Loucy (cell line): ENCODE results near the gene NELFE.
"Not testable (repeated sequence)": the region's sequence is repeated elsewhere in the genome, so short reads cannot be mapped to it uniquely, and the experiment has no call there.

Experiments used
- H2AFZ ChIP-seq: fragments of 200-600 bp; sonication (generic); 2 replicates; pipeline ENCODE4 v1.6.0; 2016; ENCODE audit warnings: antibody characterized with exemption, mild to moderate bottlenecking, low read length, moderate library complexity
- H3F3A ChIP-seq: fragments of 200-600 bp; 2 replicates; pipeline ENCODE4 v1.6.0; 2016; ENCODE audit warnings: antibody characterized with exemption, low read depth, mild to moderate bottlenecking
- H3K27me3 ChIP-seq: fragments of 200-600 bp; sonication (generic); 2 replicates; pipeline ENCODE4 v1.6.1; 2014; ENCODE audit warnings: low read length, mild to moderate bottlenecking; ENCODE audit not compliant: insufficient read depth, poor library complexity, severe bottlenecking
- H3K36me3 ChIP-seq: fragments of 200-600 bp; sonication (generic); 2 replicates; pipeline ENCODE4 v1.6.1; 2016; ENCODE audit warnings: low read length; ENCODE audit not compliant: insufficient read depth
- H3K4me1 ChIP-seq: fragments of 200-600 bp; sonication (generic); 2 replicates; pipeline ENCODE4 v1.5.1; 2014; ENCODE audit warnings: low read length, mild to moderate bottlenecking; ENCODE audit not compliant: insufficient read depth, poor library complexity, severe bottlenecking
- H3K4me2 ChIP-seq: fragments of 200-600 bp; sonication (generic); 2 replicates; pipeline ENCODE4 v1.6.0; 2014; ENCODE audit warnings: antibody characterized with exemption, low read length, low read depth, mild to moderate bottlenecking; ENCODE audit not compliant: poor library complexity, severe bottlenecking
- H3K4me3 ChIP-seq: fragments of 200-600 bp; sonication (generic); 2 replicates; pipeline ENCODE4 v1.5.1; 2014; ENCODE audit warnings: low read length, mild to moderate bottlenecking, mixed read lengths; ENCODE audit not compliant: poor library complexity, severe bottlenecking
- H3K79me2 ChIP-seq: fragments of 200-600 bp; sonication (generic); 2 replicates; pipeline ENCODE4 v1.6.1; 2014; ENCODE audit warnings: low read length; ENCODE audit not compliant: insufficient read depth
- H3K9ac ChIP-seq: fragments of 200-600 bp; sonication (generic); 2 replicates; pipeline ENCODE4 v1.6.0; 2014; ENCODE audit warnings: mild to moderate bottlenecking, low read depth, low read length, moderate library complexity; ENCODE audit not compliant: poor library complexity, severe bottlenecking
- H3K9me2 ChIP-seq: fragments of 200-600 bp; sonication (generic); replicated peaks from 2 replicates; pipeline ENCODE4 v1.6.1; 2016; ENCODE audit warnings: low read depth, low read length, mixed read lengths
- H3K9me3 ChIP-seq: fragments of 200-600 bp; sonication (generic); 2 replicates; pipeline ENCODE4 v1.6.1; 2014; ENCODE audit warnings: mild to moderate bottlenecking, antibody characterized with exemption, low read length, low read depth; ENCODE audit not compliant: insufficient read depth
- H4K20me1 ChIP-seq: fragments of 200-600 bp; sonication (generic); 2 replicates; pipeline ENCODE4 v1.6.0; 2014; ENCODE audit warnings: antibody characterized with exemption, low read length, mild to moderate bottlenecking; ENCODE audit not compliant: insufficient read depth, poor library complexity, severe bottlenecking
- CTCF ChIP-seq: fragments of 200-600 bp; sonication (generic); conservative IDR thresholded peaks from 2 replicates; pipeline ENCODE4 v1.5.1; 2014; ENCODE audit warnings: mild to moderate bottlenecking, antibody characterized with exemption, low read length
- EZH2phosphoT487 ChIP-seq: fragments of 200-600 bp; IDR thresholded peaks from 2 replicates; pipeline ENCODE4 v1.6.1; 2018; ENCODE audit warnings: antibody characterized with exemption, mild to moderate bottlenecking, moderate library complexity, borderline replicate concordance

Gene NELFE

GRCh38 chr6:31980998-31981397 lies 22.2 kb upstream of the NELFE start:
- H3K36me3 ChIP-seq, H3K4me2 ChIP-seq, H4K20me1 ChIP-seq, H3K79me2 ChIP-seq, H3F3A ChIP-seq, H3K4me3 ChIP-seq, H3K9me2 ChIP-seq, H3K9ac ChIP-seq, H2AFZ ChIP-seq, H3K27me3 ChIP-seq, H3K9me3 ChIP-seq: not testable (repeated sequence)
- peaks cover 15% of the 10 kb centered on the region for H3K4me1 ChIP-seq

DNA sequence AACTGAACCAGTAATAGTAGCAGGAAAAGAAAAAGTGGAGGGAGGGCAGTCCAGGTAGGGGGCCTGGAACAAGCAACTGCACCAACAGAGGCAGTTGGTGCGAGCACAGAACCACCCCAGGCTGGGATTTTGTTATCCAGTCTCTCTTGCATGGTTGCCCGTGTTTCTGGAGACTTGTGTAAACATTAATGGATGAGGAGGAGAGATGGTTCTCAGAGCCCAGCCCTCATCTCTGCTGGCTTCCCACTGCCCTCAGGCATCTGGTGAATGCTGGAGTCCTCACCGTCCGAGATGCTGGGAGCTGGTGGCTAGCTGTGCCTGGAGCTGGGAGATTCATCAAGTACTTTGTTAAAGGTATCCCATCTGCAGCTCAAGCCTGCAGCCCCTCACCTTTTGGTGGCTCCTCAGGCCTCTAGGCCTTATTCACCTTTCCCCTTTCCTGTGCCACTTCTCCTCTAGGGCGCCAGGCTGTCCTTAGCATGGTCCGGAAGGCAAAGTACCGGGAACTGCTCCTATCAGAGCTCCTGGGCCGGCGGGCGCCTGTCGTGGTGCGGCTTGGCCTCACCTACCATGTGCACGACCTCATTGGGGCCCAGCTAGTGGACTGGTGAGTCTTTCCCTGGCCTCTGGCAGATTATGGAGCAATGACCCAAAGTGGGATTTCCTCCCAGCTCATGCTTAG lies 21.6 kb upstream of the NELFE start:
- H3K36me3 ChIP-seq, H3K9me2 ChIP-seq, H4K20me1 ChIP-seq, H3K27me3 ChIP-seq, H3K79me2 ChIP-seq, H3K9me3 ChIP-seq, H3K4me3 ChIP-seq, H3F3A ChIP-seq, H2AFZ ChIP-seq: not testable (repeated sequence)
- H3K4me2 ChIP-seq: peak overlapping the region; percentile 77
- peaks cover 15% of the 10 kb centered on the region for H3K4me1 ChIP-seq
- H3K9ac ChIP-seq: peak overlapping the region; percentile 68

DNA sequence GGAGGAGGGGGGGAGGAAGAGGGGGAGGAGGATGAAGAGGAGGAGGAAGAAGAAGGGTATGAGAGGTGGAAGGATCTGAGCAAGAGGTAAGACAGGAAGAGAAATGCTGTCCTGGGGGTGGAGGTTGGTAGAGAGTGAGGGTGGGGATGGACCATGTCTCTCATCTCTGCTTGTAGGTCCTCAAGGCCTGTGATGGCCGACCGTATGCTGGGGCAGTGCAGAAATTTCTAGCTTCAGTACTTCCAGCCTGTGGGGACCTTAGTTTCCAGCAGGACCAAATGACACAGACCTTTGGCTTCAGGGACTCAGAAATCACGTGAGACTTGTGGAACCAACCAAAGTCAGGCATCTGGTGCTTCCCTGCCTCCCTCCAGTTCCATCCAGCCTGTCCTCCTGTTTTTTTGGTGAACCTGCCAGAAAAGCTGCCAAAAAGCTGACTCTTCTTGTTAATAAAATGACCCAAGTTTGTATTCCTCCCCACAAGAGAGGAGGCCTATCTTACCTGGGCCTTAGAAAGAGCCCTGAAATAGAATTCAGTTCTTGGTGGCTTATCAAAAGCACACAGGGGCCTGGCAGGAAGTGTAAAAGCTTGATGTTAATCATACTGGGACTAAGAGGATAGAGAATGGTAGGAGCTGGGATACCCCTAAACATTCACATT lies 20.6 kb upstream of the NELFE start:
- H3K79me2 ChIP-seq: no peaks in the 10 kb centered on the region
- peaks cover 15% of the 10 kb centered on the region for H3K4me1 ChIP-seq
- no peaks in the 10 kb centered on the region for H4K20me1 ChIP-seq
- TF ChIP-seq CTCF (no peak), EZH2phosphoT487 (no peak)
- H3K4me3 ChIP-seq: peak overlapping the region; percentile 54
- no peaks in the 10 kb centered on the region for H3K9me2 ChIP-seq
- no peaks in the 10 kb centered on the region for H3K27me3 ChIP-seq
- H3K9me3 ChIP-seq: no peaks in the 10 kb centered on the region
- H3K9ac ChIP-seq: peak overlapping the region; percentile 68
- peak overlapping the region; percentile 77 for H3K4me2 ChIP-seq
- peaks cover 9% of the 10 kb centered on the region; the same call in 1 of the 2 replicates for H3F3A ChIP-seq
- no peak overlapping the region for H2AFZ ChIP-seq
- H3K36me3 ChIP-seq: no peaks in the 10 kb centered on the region

GRCh38 chr6:31978831-31979230 lies 20.1 kb upstream of the NELFE start:
- H3K4me2 ChIP-seq: peak overlapping the region; percentile 77
- no peaks in the 10 kb centered on the region for H3K36me3 ChIP-seq
- peaks cover 9% of the 10 kb centered on the region; the same call in 1 of the 2 replicates for H3F3A ChIP-seq
- H3K9ac ChIP-seq: peak overlapping the region; percentile 68
- no peak overlapping the region for H2AFZ ChIP-seq
- H3K4me3 ChIP-seq: peak overlapping the region; percentile 54
- TF ChIP-seq EZH2phosphoT487: no peak
- no peak for TF ChIP-seq CTCF
- H3K4me1 ChIP-seq: peaks cover 15% of the 10 kb centered on the region
- no peaks in the 10 kb centered on the region for H4K20me1 ChIP-seq
- H3K79me2 ChIP-seq: peaks cover 5% of the 10 kb centered on the region; the same call in 1 of the 2 replicates
- H3K9me3 ChIP-seq: no peaks in the 10 kb centered on the region
- H3K27me3 ChIP-seq: no peaks in the 10 kb centered on the region
- no peaks in the 10 kb centered on the region for H3K9me2 ChIP-seq
